GM18870 (cell line): ENCODE results near the gene BCORL1.

ENCODE experiments used
- ATAC-seq: cut with Tn5 transposase; IDR thresholded peaks from one replicate; pipeline ENCODE4 v1.9.1; 2021; ENCODE audit warnings: moderate library complexity; ENCODE audit not compliant: unreplicated experiment

The BCORL1 gene

GRCh38 chrX:130009658-130010223 is 27.3 kb downstream of the BCORL1 start:
- no peak for ATAC-seq

GRCh38 chrX:130012683-130013082 is 30.2 kb downstream of the BCORL1 start:
- no peak for ATAC-seq

DNA sequence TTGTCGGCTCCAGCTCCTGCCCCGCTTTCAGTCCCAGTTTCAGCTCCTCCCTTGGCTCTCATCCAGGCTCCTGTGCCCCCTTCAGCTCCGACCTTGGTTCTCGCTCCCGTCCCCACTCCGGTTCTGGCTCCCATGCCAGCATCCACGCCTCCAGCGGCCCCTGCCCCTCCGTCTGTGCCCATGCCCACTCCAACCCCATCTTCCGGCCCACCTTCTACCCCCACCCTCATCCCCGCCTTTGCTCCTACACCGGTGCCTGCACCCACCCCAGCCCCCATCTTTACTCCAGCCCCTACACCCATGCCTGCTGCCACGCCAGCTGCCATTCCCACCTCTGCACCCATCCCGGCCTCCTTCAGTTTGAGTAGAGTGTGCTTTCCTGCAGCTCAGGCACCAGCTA is 31.2 kb downstream of the BCORL1 start:
- ATAC-seq: no peak

DNA sequence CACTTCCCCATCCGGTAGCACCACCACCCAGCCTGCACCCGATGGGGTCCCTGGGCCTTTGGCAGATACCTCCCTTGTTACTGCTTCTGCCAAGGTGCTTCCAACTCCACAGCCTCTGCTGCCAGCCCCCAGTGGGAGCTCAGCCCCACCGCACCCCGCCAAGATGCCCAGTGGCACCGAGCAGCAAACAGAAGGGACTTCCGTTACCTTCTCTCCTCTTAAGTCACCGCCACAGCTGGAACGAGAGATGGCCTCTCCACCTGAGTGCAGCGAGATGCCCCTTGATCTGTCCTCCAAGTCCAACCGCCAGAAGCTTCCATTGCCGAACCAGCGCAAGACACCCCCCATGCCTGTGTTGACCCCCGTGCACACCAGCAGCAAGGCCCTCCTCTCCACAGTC is 31.9 kb downstream of the BCORL1 start:
- ATAC-seq: no peak

- ATAC-seq: no peak
Observed at GRCh38 chrX:130014770-130015169, 32.3 kb downstream of the BCORL1 start.

GRCh38 chrX:130015181-130015580 is 32.7 kb downstream of the BCORL1 start:
- no peak for ATAC-seq

GRCh38 chrX:130018143-130018542 is 35.7 kb downstream of the BCORL1 start:
- no peak for ATAC-seq

- ATAC-seq: no peak
Observed at GRCh38 chrX:130020661-130021324, 38.4 kb downstream of the BCORL1 start.

GRCh38 chrX:130024127-130024526 is 41.7 kb downstream of the BCORL1 start:
- peak; percentile 92 for ATAC-seq

DNA sequence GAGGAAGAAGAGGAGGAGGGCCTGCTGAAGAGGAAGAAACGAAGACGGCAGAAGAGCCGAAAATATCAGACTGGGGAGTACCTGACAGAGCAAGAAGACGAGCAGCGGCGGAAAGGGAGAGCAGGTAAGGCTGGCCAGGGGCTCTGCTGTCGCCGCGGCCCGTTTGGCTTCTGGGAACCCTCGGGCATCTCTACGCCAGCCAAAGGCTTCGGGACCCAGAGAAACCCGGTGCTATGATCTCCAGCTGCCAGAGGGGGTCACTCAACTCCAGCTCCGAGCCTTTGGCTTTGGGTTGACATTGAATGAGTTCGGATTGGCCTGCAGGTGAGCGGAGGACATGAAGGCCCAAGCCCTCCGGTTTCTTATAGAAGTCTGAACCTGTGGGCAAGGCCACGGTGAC is 42.8 kb downstream of the BCORL1 start:
- ATAC-seq: no peak

- no peak for ATAC-seq
Observed at GRCh38 chrX:130027569-130027968, 45.1 kb downstream of the BCORL1 start.

GRCh38 chrX:130028196-130028595 is 45.8 kb downstream of the BCORL1 start:
- no peak for ATAC-seq

GRCh38 chrX:130030826-130031225 is 48.4 kb downstream of the BCORL1 start:
- no peak for ATAC-seq

DNA sequence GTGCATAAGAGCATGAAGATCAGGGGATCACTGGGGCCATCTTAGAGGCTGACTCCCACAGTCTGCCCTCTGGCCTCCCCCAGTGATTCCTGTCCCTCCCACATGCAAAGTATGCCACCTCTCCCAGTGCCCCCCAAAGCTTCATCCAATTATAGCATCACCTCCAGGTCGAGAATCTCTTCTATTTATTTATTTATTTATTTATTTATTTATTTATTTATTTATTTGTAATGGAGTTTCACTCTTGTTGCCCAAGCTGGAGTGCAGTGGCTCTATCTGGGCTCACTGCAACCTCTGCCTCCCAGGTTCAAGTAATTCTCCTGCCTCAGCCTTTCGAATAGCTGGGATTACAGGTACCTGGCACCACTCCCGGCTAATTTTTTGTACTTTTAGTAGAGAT is 50.1 kb downstream of the BCORL1 start:
- ATAC-seq: no peak

- no peak for ATAC-seq
Observed at GRCh38 chrX:130034178-130034577, 51.7 kb downstream of the BCORL1 start.

DNA sequence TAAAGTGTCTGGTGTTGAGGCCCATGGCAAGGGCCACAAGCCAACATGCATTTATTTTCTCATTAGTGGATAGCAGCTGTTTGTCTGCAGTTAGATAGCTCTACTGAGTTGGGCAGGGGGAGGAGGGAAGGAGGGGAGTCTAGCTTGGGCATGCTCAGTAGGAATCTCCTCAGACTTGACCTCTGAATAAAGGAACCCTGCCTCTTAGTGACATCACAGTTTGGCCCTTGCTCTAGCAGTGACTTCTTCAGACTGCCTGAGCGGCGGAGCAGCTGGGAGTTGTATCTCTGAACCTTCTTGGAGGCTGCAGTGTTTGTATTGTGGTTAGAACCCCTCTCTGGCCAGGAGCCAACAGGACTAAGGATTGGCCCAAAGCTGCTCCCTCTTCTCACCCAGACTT is 57.4 kb downstream of the BCORL1 start:
- ATAC-seq: no peak

- ATAC-seq: no peak
Observed at GRCh38 chrX:130047416-130047815, 65.0 kb downstream of the BCORL1 start.

GRCh38 chrX:130048686-130049222 is 66.3 kb downstream of the BCORL1 start:
- no peak for ATAC-seq

DNA sequence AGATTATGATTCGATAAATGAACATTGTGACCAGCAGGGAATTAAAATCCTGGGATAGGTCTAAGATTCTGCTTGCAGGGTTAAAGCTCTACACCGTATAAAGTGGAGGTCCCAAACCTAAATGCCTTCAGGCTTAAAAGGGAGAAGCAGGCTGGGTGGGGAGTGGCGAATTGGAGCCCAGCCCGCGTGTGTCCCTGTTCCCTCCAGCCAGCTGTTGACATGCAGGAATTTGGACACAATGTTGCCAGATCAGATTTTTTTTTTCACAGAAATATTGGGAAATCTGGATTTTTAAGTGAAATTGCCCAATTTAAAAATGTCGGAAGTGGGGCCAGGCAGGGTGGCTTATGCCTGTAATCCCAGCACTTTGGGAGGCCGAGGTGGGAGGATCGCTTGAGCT is 67.4 kb downstream of the BCORL1 start:
- ATAC-seq: no peak

DNA sequence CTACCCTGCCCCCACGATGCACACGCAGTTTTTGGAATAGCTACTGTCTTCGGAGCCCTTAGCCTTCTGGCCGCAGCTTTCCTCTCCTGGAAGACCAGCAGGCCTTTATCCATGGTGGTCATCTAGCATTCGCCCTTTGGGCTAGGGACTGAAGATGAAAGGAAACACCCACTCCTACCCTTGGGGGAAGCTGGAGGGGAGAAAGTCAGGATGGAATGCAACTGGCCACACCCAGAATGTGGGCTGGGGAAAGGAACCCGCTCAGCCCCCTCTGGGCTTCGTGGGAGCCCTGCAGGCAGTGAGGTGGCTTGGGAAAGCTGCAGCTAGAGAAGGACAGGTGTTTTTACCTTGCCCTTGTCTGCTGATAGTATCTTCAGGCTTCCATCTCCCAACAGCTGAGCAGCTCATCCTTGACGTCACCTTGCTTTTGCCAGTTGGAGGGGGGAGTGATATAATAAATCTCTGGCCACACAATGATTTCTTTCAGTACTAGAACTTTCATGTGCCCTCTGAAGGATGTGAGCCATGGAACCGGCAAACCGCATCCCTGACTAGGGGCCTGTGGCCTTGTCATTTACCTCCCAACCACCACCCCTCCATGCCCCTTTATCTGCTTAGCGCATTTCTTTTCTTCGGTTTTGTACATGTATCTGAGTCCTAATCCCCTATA is 68.9 kb downstream of the BCORL1 start:
- ATAC-seq: no peak

DNA sequence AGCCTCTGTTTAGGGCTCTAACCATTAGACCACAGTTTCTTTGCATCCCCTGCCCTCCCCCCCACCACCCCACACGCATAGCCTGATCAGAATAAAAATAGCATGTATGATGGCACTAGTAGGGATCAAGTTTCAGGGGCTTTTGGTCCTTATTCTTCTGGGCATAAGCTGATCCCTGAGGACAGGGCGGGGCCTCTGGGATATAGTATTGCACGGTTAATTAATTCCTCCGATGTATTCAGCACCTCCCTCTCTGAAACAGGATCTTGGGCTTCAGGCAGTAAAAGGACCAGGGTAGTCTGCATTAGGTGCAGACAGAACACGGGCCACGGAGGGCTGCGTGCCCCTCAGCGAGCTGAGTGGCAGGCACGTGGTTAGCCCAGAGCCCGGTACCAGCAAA is 70.8 kb downstream of the BCORL1 start:
- ATAC-seq: no peak

DNA sequence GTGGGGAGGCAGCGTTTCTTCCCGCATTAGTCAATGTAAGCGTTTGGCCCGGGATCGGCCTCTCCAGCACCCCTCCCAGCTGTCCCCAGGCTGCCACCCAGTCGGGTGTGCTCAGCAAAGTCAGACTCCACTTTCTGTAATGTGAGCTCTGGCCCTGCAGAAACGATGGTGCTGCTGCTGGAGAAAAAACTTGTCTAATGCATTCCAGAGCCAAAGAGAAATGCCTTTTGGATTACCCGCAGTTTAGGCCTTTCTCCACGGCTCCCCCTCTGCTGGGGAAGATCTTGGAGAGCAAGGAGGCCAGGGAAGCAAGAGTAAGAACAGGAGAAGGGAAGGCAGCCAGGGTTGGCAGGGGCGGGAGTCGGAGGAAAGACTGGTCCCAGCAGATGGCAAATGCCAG is 72.7 kb downstream of the BCORL1 start:
- ATAC-seq: no peak
